ENCODE measurements around the gene CELA3B.
"Not testable (repeated sequence)": the region's sequence is repeated elsewhere in the genome, so short reads cannot be mapped to it uniquely, and the experiment has no call there.

Gene CELA3B

GRCh38 chr1:21978209-21978608 is 1.4 kb downstream of the CELA3B start:
- H3K4me3 ChIP-seq; DNase-seq (ENCODE audit: low spot score); H3K27ac ChIP-seq: not testable (repeated sequence)

GRCh38 chr1:21980515-21981220 is 3.8 kb downstream of the CELA3B start:
- DNase-seq (ENCODE audit: low spot score); H3K27ac ChIP-seq; H3K4me3 ChIP-seq: not testable (repeated sequence)

- not testable (repeated sequence) for H3K27ac ChIP-seq; DNase-seq (ENCODE audit: low spot score); H3K4me3 ChIP-seq
These were observed 4.4 kb downstream of the CELA3B start for GRCh38 chr1:21981253-21981652.

- H3K27ac ChIP-seq; H3K4me3 ChIP-seq; DNase-seq (ENCODE audit: low spot score): not testable (repeated sequence)
These were observed 5.3 kb downstream of the CELA3B start for GRCh38 chr1:21982122-21982521.

GRCh38 chr1:21983539-21983938 is 6.7 kb downstream of the CELA3B start:
- H3K4me3 ChIP-seq; H3K27ac ChIP-seq; DNase-seq (ENCODE audit: low spot score): not testable (repeated sequence)

- not testable (repeated sequence) for H3K4me3 ChIP-seq; H3K27ac ChIP-seq; DNase-seq (ENCODE audit: low spot score)
These were observed 9.1 kb downstream of the CELA3B start for GRCh38 chr1:21985893-21986292.

GRCh38 chr1:21986386-21986785 is 9.6 kb downstream of the CELA3B start:
- not testable (repeated sequence) for H3K4me3 ChIP-seq; DNase-seq (ENCODE audit: low spot score); H3K27ac ChIP-seq

GRCh38 chr1:21989672-21990393 is 13.0 kb downstream of the CELA3B start:
- not testable (repeated sequence) for H3K4me3 ChIP-seq; H3K27ac ChIP-seq; DNase-seq (ENCODE audit: low spot score)

GRCh38 chr1:21992186-21992585 is 15.4 kb downstream of the CELA3B start:
- H3K4me3 ChIP-seq; H3K27ac ChIP-seq; DNase-seq (ENCODE audit: low spot score): not testable (repeated sequence)

- H3K27ac ChIP-seq; DNase-seq (ENCODE audit: low spot score); H3K4me3 ChIP-seq: not testable (repeated sequence)
These were observed 17.9 kb downstream of the CELA3B start for GRCh38 chr1:21994716-21995115.

GRCh38 chr1:21996663-21996970 is 19.8 kb downstream of the CELA3B start:
- not testable (repeated sequence) for H3K4me3 ChIP-seq; H3K27ac ChIP-seq; DNase-seq (ENCODE audit: low spot score)

- H3K4me3 ChIP-seq; H3K27ac ChIP-seq; DNase-seq (ENCODE audit: low spot score): not testable (repeated sequence)
These were observed 21.2 kb downstream of the CELA3B start for GRCh38 chr1:21997891-21998623.

GRCh38 chr1:21998624-21999294 is 21.9 kb downstream of the CELA3B start:
- not testable (repeated sequence) for H3K27ac ChIP-seq; DNase-seq (ENCODE audit: low spot score)

GRCh38 chr1:21999645-22000044 is 22.8 kb downstream of the CELA3B start:
- not testable (repeated sequence) for H3K27ac ChIP-seq; H3K4me3 ChIP-seq; DNase-seq (ENCODE audit: low spot score)

More at GRCh38 chr1:21998624-21999294, 21.9 kb downstream of the CELA3B start:
- H3K4me3 ChIP-seq, result not testable (repeated sequence)
